Astrocyte (in vitro differentiated cells and primary cell): ENCODE results near the gene FAM163A.

Experiments used
- EZH2 ChIP-seq: IDR thresholded peaks from 2 replicates; pipeline ENCODE4 v1.6.1; 2012; ENCODE audit warnings: mild to moderate bottlenecking, low read length, inconsistent platforms; ENCODE audit not compliant: insufficient read depth
- TF ChIP-seq, protein P1 (sequence below): IDR thresholded peaks from 2 replicates; pipeline ENCODE4 v1.5.1; 2011; ENCODE audit warnings: low read depth, mild to moderate bottlenecking, inconsistent platforms, low read length, moderate library complexity; ENCODE audit not compliant: insufficient read depth

DNA sequence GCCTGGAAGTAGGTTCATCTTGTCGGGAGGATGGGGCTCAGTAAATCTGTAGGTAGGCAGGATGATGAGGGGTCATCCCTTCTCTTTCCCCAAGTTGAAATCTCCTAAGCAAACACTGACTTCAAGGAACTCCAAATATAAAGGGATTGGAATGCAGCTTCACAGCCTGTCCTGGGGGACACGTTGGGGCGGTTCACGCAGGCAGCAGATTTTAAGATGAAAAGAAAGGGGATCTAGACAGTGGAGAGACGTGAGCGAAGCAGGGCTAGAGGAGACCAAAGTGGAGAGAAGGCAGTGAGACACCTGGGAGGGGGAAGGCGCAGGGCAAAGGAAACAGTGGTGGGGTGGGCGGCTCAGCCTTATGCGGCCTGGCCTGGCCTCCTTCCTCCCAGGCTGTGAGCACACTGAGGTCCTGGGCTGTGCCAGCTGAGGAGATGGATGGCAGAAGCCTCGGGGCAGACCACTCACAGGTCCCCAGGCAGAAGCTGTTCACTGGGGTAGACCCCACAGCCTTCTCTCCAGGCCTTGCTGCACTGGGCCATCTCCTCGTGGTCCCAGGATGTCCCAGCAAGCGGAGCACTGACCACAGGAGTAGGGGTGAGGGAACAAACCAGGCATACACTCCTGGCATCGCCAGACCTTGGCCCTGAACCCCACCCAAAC, 82.8 kb downstream of the FAM163A start:
- TF ChIP-seq, protein P1, sequence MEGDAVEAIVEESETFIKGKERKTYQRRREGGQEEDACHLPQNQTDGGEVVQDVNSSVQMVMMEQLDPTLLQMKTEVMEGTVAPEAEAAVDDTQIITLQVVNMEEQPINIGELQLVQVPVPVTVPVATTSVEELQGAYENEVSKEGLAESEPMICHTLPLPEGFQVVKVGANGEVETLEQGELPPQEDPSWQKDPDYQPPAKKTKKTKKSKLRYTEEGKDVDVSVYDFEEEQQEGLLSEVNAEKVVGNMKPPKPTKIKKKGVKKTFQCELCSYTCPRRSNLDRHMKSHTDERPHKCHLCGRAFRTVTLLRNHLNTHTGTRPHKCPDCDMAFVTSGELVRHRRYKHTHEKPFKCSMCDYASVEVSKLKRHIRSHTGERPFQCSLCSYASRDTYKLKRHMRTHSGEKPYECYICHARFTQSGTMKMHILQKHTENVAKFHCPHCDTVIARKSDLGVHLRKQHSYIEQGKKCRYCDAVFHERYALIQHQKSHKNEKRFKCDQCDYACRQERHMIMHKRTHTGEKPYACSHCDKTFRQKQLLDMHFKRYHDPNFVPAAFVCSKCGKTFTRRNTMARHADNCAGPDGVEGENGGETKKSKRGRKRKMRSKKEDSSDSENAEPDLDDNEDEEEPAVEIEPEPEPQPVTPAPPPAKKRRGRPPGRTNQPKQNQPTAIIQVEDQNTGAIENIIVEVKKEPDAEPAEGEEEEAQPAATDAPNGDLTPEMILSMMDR = no peak
- TF ChIP-seq EZH2 = no peak
